Nephron (organoid): ENCODE data around the gene TRIM17.

Source experiments
- H3K27ac Mint-ChIP-seq, 3 experiments: 2 replicates each; pipeline ENCODE4 v1.8.0; 2020; ENCODE audit warnings: mixed read lengths in 3 of 3, mild to moderate bottlenecking in 2 of 3, moderate library complexity in 1 of 3
- H3K27me3 Mint-ChIP-seq: 2 replicates; pipeline ENCODE4 v1.8.0; 2021; ENCODE audit warnings: low read depth, mild to moderate bottlenecking, moderate library complexity, mixed read lengths
- H3K36me3 Mint-ChIP-seq: 2 replicates; pipeline ENCODE4 v1.8.0; 2020; ENCODE audit warnings: low read depth, mixed read lengths
- H3K4me1 Mint-ChIP-seq: 2 replicates; pipeline ENCODE4 v1.8.0; 2020; ENCODE audit warnings: mixed read lengths
- H3K4me3 Mint-ChIP-seq, 3 experiments: 2 replicates each; pipeline ENCODE4 v1.8.0; 2020; ENCODE audit warnings: mild to moderate bottlenecking in 3 of 3, mixed read lengths in 3 of 3, moderate library complexity in 2 of 3
- H3K9me3 Mint-ChIP-seq: 2 replicates; pipeline ENCODE4 v1.8.0; 2020; ENCODE audit warnings: mixed read lengths
- CTCF ChIP-seq, 3 experiments: fragments of 200-600 bp; sonication (generic); IDR thresholded peaks; one replicate each; pipeline ENCODE4 v1.5.0; 2021; ENCODE audit warnings: antibody characterized with exemption in 3 of 3; ENCODE audit not compliant: unreplicated experiment in 3 of 3

Gene TRIM17

GRCh38 chr1:228428412-228428811 lies 11.8 kb upstream of the TRIM17 start:
- H3K4me1 Mint-ChIP-seq: no peaks in the 10 kb centered on the region
- H3K9me3 Mint-ChIP-seq: no peaks in the 10 kb centered on the region
- peaks cover 5% of the 10 kb centered on the region for H3K36me3 Mint-ChIP-seq
- no peak for TF ChIP-seq CTCF (IDR thresholded peaks at IDR 0.05; ENCODE audit: unreplicated experiment in 3 of 3)
- no peak overlapping the region for H3K4me3 Mint-ChIP-seq
- peak overlapping the region in 1 of 3 experiments; percentile 51 for H3K27ac Mint-ChIP-seq
- peaks cover 8% of the 10 kb centered on the region for H3K27me3 Mint-ChIP-seq

GRCh38 chr1:228426518-228427175 lies 10.0 kb upstream of the TRIM17 start:
- H3K4me3 Mint-ChIP-seq: no peak overlapping the region
- peaks cover 5% of the 10 kb centered on the region for H3K36me3 Mint-ChIP-seq
- peaks cover 11% of the 10 kb centered on the region for H3K27me3 Mint-ChIP-seq

GRCh38 chr1:228424685-228425660 lies 8.3 kb upstream of the TRIM17 start:
- no peak for TF ChIP-seq CTCF (IDR thresholded peaks at IDR 0.05; ENCODE audit: unreplicated experiment in 3 of 3)
- H3K36me3 Mint-ChIP-seq: peaks cover 5% of the 10 kb centered on the region
- H3K9me3 Mint-ChIP-seq: no peaks in the 10 kb centered on the region
- H3K4me1 Mint-ChIP-seq: no peaks in the 10 kb centered on the region
- H3K4me3 Mint-ChIP-seq: no peak overlapping the region
- H3K27me3 Mint-ChIP-seq: peaks cover 14% of the 10 kb centered on the region
- no peak overlapping the region for H3K27ac Mint-ChIP-seq

More at GRCh38 chr1:228426518-228427175, 10.0 kb upstream of the TRIM17 start:
- Mint-ChIP-seq H3K9me3 (no peaks in the 10 kb centered on the region), H3K27ac (no peak overlapping the region), H3K4me1 (no peaks in the 10 kb centered on the region)
- TF ChIP-seq CTCF (IDR thresholded peaks at IDR 0.05; ENCODE audit: unreplicated experiment in 3 of 3): no peak

- H3K27ac Mint-ChIP-seq: no peak overlapping the region
- no peaks in the 10 kb centered on the region for H3K4me1 Mint-ChIP-seq
- H3K9me3 Mint-ChIP-seq: no peaks in the 10 kb centered on the region
- no peak overlapping the region for H3K4me3 Mint-ChIP-seq
- H3K27me3 Mint-ChIP-seq: peaks cover 10% of the 10 kb centered on the region
- H3K36me3 Mint-ChIP-seq: peaks cover 5% of the 10 kb centered on the region
- TF ChIP-seq CTCF (IDR thresholded peaks at IDR 0.05; ENCODE audit: unreplicated experiment in 3 of 3): no peak
Observed at GRCh38 chr1:228423404-228424053, 6.9 kb upstream of the TRIM17 start.

- H3K27ac Mint-ChIP-seq: no peak overlapping the region
Observed at GRCh38 chr1:228420968-228421826, 4.5 kb upstream of the TRIM17 start.

More at GRCh38 chr1:228420968-228421826, 4.5 kb upstream of the TRIM17 start:
- no peaks in the 10 kb centered on the region for H3K36me3 Mint-ChIP-seq
- TF ChIP-seq CTCF (IDR thresholded peaks at IDR 0.05; ENCODE audit: unreplicated experiment in 3 of 3): no peak
- H3K4me3 Mint-ChIP-seq: no peak overlapping the region
- no peaks in the 10 kb centered on the region for H3K4me1 Mint-ChIP-seq
- H3K27me3 Mint-ChIP-seq: peaks cover 23% of the 10 kb centered on the region
- no peaks in the 10 kb centered on the region for H3K9me3 Mint-ChIP-seq
